Measurements from ENCODE around the gene MISP3.

The MISP3 gene

GRCh38 chr19:14114854-14115253, 42.3 kb downstream of the MISP3 start:
- H3K4me3 ChIP-seq (ENCODE audit: low read length), result no peak overlapping the region
- DNase-seq (ENCODE audit: low read depth, low spot score), result no peak

GRCh38 chr19:14115756-14116155, 43.2 kb downstream of the MISP3 start:
- no peak overlapping the region for H3K4me3 ChIP-seq (ENCODE audit: low read length)
- no peak for DNase-seq (ENCODE audit: low read depth, low spot score)

DNA sequence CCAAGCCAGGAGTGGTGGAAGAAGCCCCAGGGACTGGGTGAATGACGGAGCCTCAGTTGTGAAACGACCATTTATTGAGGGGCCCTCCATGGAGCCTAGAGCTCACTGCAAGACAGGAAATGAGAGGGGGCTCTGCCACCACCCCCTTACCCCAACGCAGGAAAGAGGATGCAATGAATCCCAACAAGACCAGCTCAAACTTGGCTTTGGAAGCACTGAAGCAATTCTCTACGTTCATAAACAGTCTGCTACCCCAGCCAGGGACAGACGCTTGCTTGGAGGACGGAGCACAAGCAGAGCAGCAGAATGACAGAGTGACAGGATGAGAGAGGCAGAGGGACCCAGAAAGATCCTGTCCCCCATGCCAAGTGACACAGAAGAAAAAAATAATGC, 43.9 kb downstream of the MISP3 start:
- DNase-seq (ENCODE audit: low read depth, low spot score), result no peak
- peak overlapping the region; percentile 67 for H3K4me3 ChIP-seq (ENCODE audit: low read length)

- DNase-seq (ENCODE audit: low read depth, low spot score), result no peak
- H3K4me3 ChIP-seq (ENCODE audit: low read length), result peak overlapping the region; percentile 67
These were observed 44.5 kb downstream of the MISP3 start for GRCh38 chr19:14116918-14117578.

GRCh38 chr19:14117668-14118164, 45.1 kb downstream of the MISP3 start, which contains the start of gene PRKACA:
Gene PRKACA (minus strand): TSS chr19:14117762. CDS start chr19:14117547, 215 bp downstream.
- DNase-seq (ENCODE audit: low read depth, low spot score), result peak; percentile 97
- peak within 1 kb of the TSS; percentile 67 for H3K4me3 ChIP-seq (ENCODE audit: low read length)

GRCh38 chr19:14118165-14119051, 45.8 kb downstream of the MISP3 start:
- DNase-seq (ENCODE audit: low read depth, low spot score), result peak; percentile 24

GRCh38 chr19:14119146-14119545, 46.6 kb downstream of the MISP3 start:
- H3K4me3 ChIP-seq (ENCODE audit: low read length), result no peak overlapping the region
- DNase-seq (ENCODE audit: low read depth, low spot score), result no peak

More at GRCh38 chr19:14118165-14119051, 45.8 kb downstream of the MISP3 start:
- H3K4me3 ChIP-seq (ENCODE audit: low read length), result peak overlapping the region; percentile 58

DNA sequence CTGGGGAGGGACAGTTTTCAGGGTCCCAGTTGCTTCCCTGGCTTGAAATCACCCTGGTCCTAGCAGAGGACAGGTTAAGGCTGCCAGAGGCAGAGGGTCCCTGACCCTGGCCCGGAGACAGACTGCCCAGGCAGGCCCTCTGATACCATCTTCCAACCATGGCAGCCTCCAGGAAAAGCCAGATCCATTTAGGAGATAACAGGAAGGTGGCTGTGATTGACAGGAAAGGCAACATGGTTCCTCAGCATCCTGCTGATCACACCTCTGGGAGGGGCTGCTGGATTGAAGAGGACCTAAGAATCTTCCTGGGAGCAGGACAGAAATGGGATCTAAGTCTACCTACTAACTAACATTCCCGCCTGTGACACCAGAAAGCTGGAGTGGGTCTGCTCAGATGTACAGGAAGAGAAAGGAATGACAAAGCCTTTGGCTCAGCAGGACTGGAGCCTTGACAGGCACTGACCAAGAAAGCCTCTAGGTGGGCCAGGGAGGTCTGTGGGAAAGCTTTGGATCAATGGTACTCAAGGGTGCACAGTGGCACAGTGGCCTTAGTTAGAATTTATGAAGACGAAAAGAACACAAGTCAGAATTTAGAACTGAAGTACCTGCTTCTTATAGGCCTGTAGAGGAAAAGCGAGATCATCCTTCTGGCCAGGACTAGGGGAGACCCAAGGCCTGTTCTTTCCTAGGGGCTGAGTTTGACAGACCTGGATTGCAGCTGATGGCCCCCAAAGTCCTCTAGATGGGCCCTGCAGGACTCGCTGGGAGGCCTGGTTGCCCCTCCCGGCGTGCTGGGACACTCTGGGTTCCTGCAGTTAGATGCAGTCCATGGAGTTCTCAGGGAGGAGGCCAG, 47.3 kb downstream of the MISP3 start:
- no peak for DNase-seq (ENCODE audit: low read depth, low spot score)
- no peak overlapping the region for H3K4me3 ChIP-seq (ENCODE audit: low read length)

GRCh38 chr19:14120497-14120780, 47.9 kb downstream of the MISP3 start:
- H3K4me3 ChIP-seq (ENCODE audit: low read length), result no peak overlapping the region
- no peak for DNase-seq (ENCODE audit: low read depth, low spot score)

DNA sequence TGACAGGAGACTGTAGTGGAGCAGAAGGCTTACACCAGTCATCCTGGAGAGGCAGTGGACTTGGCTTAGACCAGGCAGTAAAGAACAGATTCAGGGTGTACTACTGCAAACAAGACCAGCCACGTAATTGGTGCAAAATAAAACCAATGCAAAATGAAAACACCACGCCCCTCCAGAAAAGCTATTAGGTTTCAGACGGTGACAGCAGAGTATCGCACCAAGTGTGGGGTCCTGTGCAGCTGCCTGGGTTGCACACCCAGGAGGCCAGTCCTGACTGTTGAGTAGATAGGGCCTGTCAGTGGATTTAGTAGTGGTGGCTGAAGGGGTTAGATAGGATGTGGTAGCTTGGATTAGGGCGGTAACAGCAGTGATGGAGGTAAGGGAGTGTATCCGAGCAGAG, 50.3 kb downstream of the MISP3 start:
- no peak overlapping the region for H3K4me3 ChIP-seq (ENCODE audit: low read length)
- DNase-seq (ENCODE audit: low read depth, low spot score), result no peak
